Trophoblast cell (in vitro differentiated cells and primary cell): ENCODE measurements around the gene SMAP1.

Experiments
- DNase-seq, 2 donors: peaks; one replicate each; pipeline ENCODE4 v3.0.0-alpha.2; 2016
- H2AFZ ChIP-seq: 2 replicates; pipeline ENCODE4 v1.6.1; 2013; ENCODE audit warnings: low read length, moderate library complexity, mild to moderate bottlenecking; ENCODE audit not compliant: insufficient read depth, poor library complexity
- H2AK5ac ChIP-seq: 2 replicates; pipeline ENCODE4 v1.6.1; 2013; ENCODE audit warnings: mild to moderate bottlenecking, low read length
- H2BK120ac ChIP-seq: 2 replicates; pipeline ENCODE4 v1.6.1; 2013; ENCODE audit warnings: low read length, mild to moderate bottlenecking, moderate library complexity; ENCODE audit not compliant: insufficient read depth, poor library complexity
- H2BK12ac ChIP-seq: 2 replicates; pipeline ENCODE4 v1.6.1; 2013; ENCODE audit warnings: mild to moderate bottlenecking, low read length, moderate library complexity
- H2BK5ac ChIP-seq: 2 replicates; pipeline ENCODE4 v1.6.1; 2013; ENCODE audit warnings: low read length, low read depth, moderate library complexity, mild to moderate bottlenecking; ENCODE audit not compliant: poor library complexity
- H3K14ac ChIP-seq: 2 replicates; pipeline ENCODE4 v1.6.1; 2013; ENCODE audit warnings: mild to moderate bottlenecking, low read length
- H3K18ac ChIP-seq: 2 replicates; pipeline ENCODE4 v1.6.1; 2013; ENCODE audit warnings: mild to moderate bottlenecking, low read length
- H3K23ac ChIP-seq: 2 replicates; pipeline ENCODE4 v1.6.1; 2013; ENCODE audit warnings: low read length
- H3K27ac ChIP-seq: 2 replicates; pipeline ENCODE4 v1.5.1; 2013; ENCODE audit warnings: low read depth, mild to moderate bottlenecking, inconsistent platforms, low read length, moderate library complexity
- H3K27me3 ChIP-seq: 2 replicates; pipeline ENCODE4 v1.6.1; 2013; ENCODE audit warnings: inconsistent platforms, mild to moderate bottlenecking, low read length, moderate library complexity; ENCODE audit not compliant: insufficient read depth
- H3K36me3 ChIP-seq, 2 experiments: 1 replicate in 1 of 2; 2 replicates in 1 of 2; pipeline ENCODE4 v1.6.1; 2013; ENCODE audit warnings: low read length in 2 of 2, mild to moderate bottlenecking in 2 of 2, moderate library complexity in 1 of 2; ENCODE audit not compliant: insufficient read depth in 2 of 2, control insufficient read depth in 1 of 2
- H3K4ac ChIP-seq: 2 replicates; pipeline ENCODE4 v1.6.1; 2013; ENCODE audit warnings: low read depth, mild to moderate bottlenecking, low read length, moderate library complexity
- H3K4me1 ChIP-seq, 2 experiments: 1 replicate in 1 of 2; 2 replicates in 1 of 2; pipeline ENCODE4 v1.6.1; 2013; ENCODE audit warnings: low read length in 2 of 2, mild to moderate bottlenecking in 2 of 2, moderate library complexity in 1 of 2; ENCODE audit not compliant: insufficient read depth in 2 of 2, control insufficient read depth in 1 of 2
- H3K4me2 ChIP-seq: 2 replicates; pipeline ENCODE4 v1.6.1; 2013; ENCODE audit warnings: inconsistent platforms, mild to moderate bottlenecking, low read length, moderate library complexity
- H3K4me3 ChIP-seq: 2 replicates; pipeline ENCODE4 v1.5.1; 2013; ENCODE audit warnings: mild to moderate bottlenecking, low read depth, low read length, inconsistent platforms
- H3K79me1 ChIP-seq: one replicate; pipeline ENCODE4 v1.6.1; 2013; ENCODE audit warnings: low read length
- H3K79me2 ChIP-seq: 2 replicates; pipeline ENCODE4 v1.6.1; 2013; ENCODE audit warnings: low read length, mild to moderate bottlenecking; ENCODE audit not compliant: control insufficient read depth, insufficient read depth, poor library complexity
- H3K9ac ChIP-seq: 2 replicates; pipeline ENCODE4 v1.6.1; 2013; ENCODE audit warnings: mild to moderate bottlenecking, low read length
- H3K9me3 ChIP-seq: 2 replicates; pipeline ENCODE4 v1.6.1; 2013; ENCODE audit warnings: low read depth, mild to moderate bottlenecking, control low read depth, inconsistent platforms, low read length; ENCODE audit not compliant: insufficient read depth
- H4K12ac ChIP-seq: 2 replicates; pipeline ENCODE4 v1.6.1; 2013; ENCODE audit warnings: low read depth, mild to moderate bottlenecking, low read length, moderate library complexity
- H4K8ac ChIP-seq: 2 replicates; pipeline ENCODE4 v1.6.1; 2013; ENCODE audit warnings: low read depth, mild to moderate bottlenecking, low read length, moderate library complexity
- H4K91ac ChIP-seq: one replicate; pipeline ENCODE4 v1.6.1; 2013; ENCODE audit warnings: low read depth, mild to moderate bottlenecking, low read length, moderate library complexity
- WGBS: extraction: QIAGEN DNeasy Blood & Tissue Kit; methylation state at CpG from one replicate; pipeline ENCODE4 v1.1.7; 2013; ENCODE audit warnings: missing lambda C conversion rate; ENCODE audit not compliant: insufficient read length, insufficient coverage; ENCODE audit errors: extremely low coverage; 5-methylcytosine and 5-hydroxymethylcytosine counted together

Gene SMAP1

DNA sequence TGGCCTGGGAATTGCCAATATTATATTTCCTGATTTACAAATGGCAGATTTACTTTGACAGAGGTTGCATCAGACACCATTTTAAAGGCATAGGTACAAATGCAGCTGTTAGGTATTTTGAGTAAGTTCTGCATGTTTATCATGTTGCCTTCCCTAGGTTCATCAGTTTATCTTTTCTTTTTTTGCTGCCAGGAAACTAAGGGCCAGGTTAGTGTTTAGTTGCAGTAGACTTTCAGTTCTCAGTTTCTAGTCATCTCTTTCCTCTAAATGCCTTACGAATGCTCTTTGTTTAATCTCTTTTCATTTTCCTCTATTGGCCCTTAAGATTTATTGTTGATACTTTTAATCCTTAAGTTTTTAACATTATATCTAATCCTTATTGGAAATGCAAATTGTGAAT is 129.9 kb downstream of the SMAP1 start:
- no peak overlapping the region for H2AK5ac ChIP-seq
- no peak overlapping the region for H2BK12ac ChIP-seq
- no peak overlapping the region for H3K4ac ChIP-seq
- no peak overlapping the region for H3K14ac ChIP-seq
- no peak overlapping the region for H3K4me2 ChIP-seq
- H2BK120ac ChIP-seq: no peak overlapping the region
- no peak overlapping the region for H4K12ac ChIP-seq
- no peak overlapping the region for H3K9ac ChIP-seq
- no peak overlapping the region for H4K8ac ChIP-seq
- H3K23ac ChIP-seq: no peak overlapping the region
- DNase-seq: no peak
- H3K79me1 ChIP-seq: no peaks in the 10 kb centered on the region
- no peak overlapping the region for H3K18ac ChIP-seq
- H3K79me2 ChIP-seq: no peaks in the 10 kb centered on the region
- no CpG with 5 or more reads among the region's 1 CpG for WGBS
- H3K27me3 ChIP-seq: no peaks in the 10 kb centered on the region
- H2BK5ac ChIP-seq: no peak overlapping the region
- H2AFZ ChIP-seq: no peak overlapping the region
- H3K27ac ChIP-seq: no peak overlapping the region
- no peaks in the 10 kb centered on the region for H3K9me3 ChIP-seq
- H3K36me3 ChIP-seq: no peaks in the 10 kb centered on the region
- H4K91ac ChIP-seq: no peak overlapping the region
- no peak overlapping the region for H3K4me3 ChIP-seq
- no peaks in the 10 kb centered on the region for H3K4me1 ChIP-seq

DNA sequence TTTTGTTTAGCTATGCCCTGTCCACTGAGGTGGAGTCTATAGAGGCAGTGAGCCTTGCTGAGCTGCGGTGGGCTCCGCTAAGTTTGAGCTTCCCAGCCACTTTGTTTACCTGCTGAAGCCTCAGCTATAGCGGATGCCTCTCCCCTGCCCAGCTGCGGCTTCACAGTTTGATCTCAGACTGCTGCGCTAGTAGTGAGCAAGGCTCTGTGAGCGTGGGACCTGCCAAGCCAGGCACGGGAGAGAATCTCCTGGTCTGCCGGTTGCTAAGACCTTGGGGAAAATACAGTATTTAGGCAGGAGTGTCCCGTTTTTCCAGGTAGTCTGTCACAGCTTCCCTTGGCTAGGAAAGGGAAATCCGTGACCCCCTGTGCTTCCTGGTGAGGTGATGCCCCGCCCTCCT is 138.4 kb downstream of the SMAP1 start:
- H3K27ac ChIP-seq: no peak overlapping the region
- no peak overlapping the region for H3K18ac ChIP-seq
- H4K91ac ChIP-seq: no peak overlapping the region
- no peaks in the 10 kb centered on the region for H3K9me3 ChIP-seq
- H3K4ac ChIP-seq: no peak overlapping the region
- no peak overlapping the region for H3K4me3 ChIP-seq
- no CpG with 5 or more reads among the region's 11 CpGs for WGBS
- no peak overlapping the region for H3K23ac ChIP-seq
- H3K4me2 ChIP-seq: no peak overlapping the region
- no peak overlapping the region for H4K8ac ChIP-seq
- no peak overlapping the region for H2AFZ ChIP-seq
- no peak for DNase-seq
- H3K9ac ChIP-seq: no peak overlapping the region
- no peaks in the 10 kb centered on the region for H3K79me1 ChIP-seq
- no peak overlapping the region for H2AK5ac ChIP-seq
- no peak overlapping the region for H4K12ac ChIP-seq
- H3K4me1 ChIP-seq: no peaks in the 10 kb centered on the region
- H2BK12ac ChIP-seq: no peak overlapping the region
- no peak overlapping the region for H2BK5ac ChIP-seq
- H3K79me2 ChIP-seq: no peaks in the 10 kb centered on the region
- no peak overlapping the region for H2BK120ac ChIP-seq
- peaks cover 0 to 3% of the 10 kb centered on the region in 2 experiments for H3K36me3 ChIP-seq
- no peak overlapping the region for H3K14ac ChIP-seq
- no peaks in the 10 kb centered on the region for H3K27me3 ChIP-seq

DNA sequence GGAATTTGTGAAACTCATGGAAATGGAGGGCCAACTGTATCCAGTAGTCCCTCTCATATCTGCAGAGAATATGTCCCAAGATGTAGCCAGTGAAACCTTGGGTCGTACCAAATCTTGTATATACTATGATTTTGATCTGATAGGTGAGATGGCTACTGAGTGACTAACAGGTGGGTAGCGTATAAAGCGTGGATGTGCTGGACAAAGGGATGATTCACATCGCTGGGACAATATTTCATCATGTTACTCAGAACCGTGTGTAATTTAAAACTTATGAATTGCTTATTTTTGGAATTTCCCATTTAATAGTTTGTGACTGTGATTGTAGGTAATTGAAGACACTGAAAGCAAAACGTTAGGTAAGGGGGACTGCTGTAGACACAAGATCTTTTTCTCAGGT is 144.1 kb downstream of the SMAP1 start:
- no CpG with 5 or more reads among the region's 6 CpGs for WGBS

DNA sequence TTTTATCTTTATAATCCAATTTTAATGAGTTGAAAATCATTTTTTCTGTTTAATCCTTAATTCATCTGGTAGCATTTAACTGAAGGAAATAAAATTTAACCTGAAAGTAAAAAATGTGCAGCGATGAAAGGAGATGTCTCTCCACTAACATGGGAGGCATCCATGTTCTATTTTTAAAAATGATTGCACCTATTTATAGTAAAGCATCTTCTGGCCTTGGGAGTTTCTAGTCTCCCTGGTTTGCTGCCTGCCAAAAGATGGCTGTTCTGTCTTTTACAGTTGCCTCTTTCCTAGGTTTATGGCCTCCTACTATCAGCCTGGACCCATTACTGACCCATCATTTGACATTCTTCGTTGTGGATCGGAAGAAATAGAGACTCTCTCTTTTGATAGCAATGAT is 146.2 kb downstream of the SMAP1 start:
- Histone ChIP-seq H2AFZ (no peak overlapping the region), H3K9me3 (no peaks in the 10 kb centered on the region), H3K4me1 (no peaks in the 10 kb centered on the region), H3K4ac (no peak overlapping the region), H2BK120ac (no peak overlapping the region), H3K79me2 (no peaks in the 10 kb centered on the region), H3K23ac (no peak overlapping the region), H3K9ac (no peak overlapping the region), H3K4me2 (no peak overlapping the region), H2AK5ac (no peak overlapping the region), H4K91ac (no peak overlapping the region), H3K14ac (no peak overlapping the region), H3K27ac (no peak overlapping the region), H3K18ac (no peak overlapping the region), H4K8ac (no peak overlapping the region), H3K36me3 (no peaks in the 10 kb centered on the region), H3K27me3 (no peaks in the 10 kb centered on the region), H3K79me1 (no peaks in the 10 kb centered on the region), H2BK5ac (no peak overlapping the region), H4K12ac (no peak overlapping the region), H3K4me3 (no peak overlapping the region), H2BK12ac (no peak overlapping the region)
- no CpG with 5 or more reads among the region's 3 CpGs for WGBS
- no peak for DNase-seq

More for the DNA sequence above, 144.1 kb downstream of the SMAP1 start:
- H2AK5ac ChIP-seq: no peak overlapping the region
- no peak overlapping the region for H3K4me3 ChIP-seq
- no peak overlapping the region for H3K27ac ChIP-seq
- no peaks in the 10 kb centered on the region for H3K9me3 ChIP-seq
- H3K79me1 ChIP-seq: no peaks in the 10 kb centered on the region
- H3K23ac ChIP-seq: no peak overlapping the region
- H2BK12ac ChIP-seq: no peak overlapping the region
- H3K79me2 ChIP-seq: no peaks in the 10 kb centered on the region
- no peak overlapping the region for H3K18ac ChIP-seq
- no peak overlapping the region for H3K4me2 ChIP-seq
- peak in 1 of 2 donors; percentile 12 for DNase-seq
- no peaks in the 10 kb centered on the region for H3K36me3 ChIP-seq
- no peak overlapping the region for H3K14ac ChIP-seq
- no peak overlapping the region for H3K9ac ChIP-seq
- H4K12ac ChIP-seq: no peak overlapping the region
- H2BK5ac ChIP-seq: no peak overlapping the region
- no peak overlapping the region for H2AFZ ChIP-seq
- H3K27me3 ChIP-seq: no peaks in the 10 kb centered on the region
- no peak overlapping the region for H2BK120ac ChIP-seq
- no peak overlapping the region for H3K4ac ChIP-seq
- no peak overlapping the region for H4K8ac ChIP-seq
- H4K91ac ChIP-seq: no peak overlapping the region
- H3K4me1 ChIP-seq: no peaks in the 10 kb centered on the region
